Endothelial cell of umbilical vein (primary cell): ENCODE results near the gene SLC30A7. TPM values are rescaled to one million over a fixed set of nuclear protein-coding genes. Genes with fewer than 3 reads are reported as not detected.

Experiments
- BruUV-seq: library from RNA; stranded (reverse); fragments of 400-500 nt; replicated peaks from 2 replicates; lab custom pipeline; 2021; lab: Mats Ljungman, UMichigan
- CTCF ChIA-PET: fragments of 300-600, 350-600 bp; sonication (Branson Sonifier 250); formaldehyde crosslinking; loops from one replicate; lab custom pipeline; 2021; ENCODE audit warnings: antibody characterized with exemption, inconsistent platforms; lab: Charles Lee
- POLR2A ChIA-PET: fragments of 300-600, 350-600 bp; sonication (Branson Sonifier 250); formaldehyde crosslinking; loops from one replicate; lab custom pipeline; 2021; ENCODE audit warnings: antibody characterized with exemption, inconsistent platforms; lab: Charles Lee
- DNase-seq: peaks from one replicate; pipeline ENCODE4 v3.0.0-alpha.2; 2011; ENCODE audit warnings: low read depth, low spot score
- FAIRE-seq: peaks from 2 replicates; lab custom pipeline; 2011; peaks lifted over from hg19 to GRCh38; lab: Jason Lieb, UNC
- H2AFZ ChIP-seq: 2 replicates; pipeline ENCODE4 v1.6.0; 2012; ENCODE audit warnings: low read depth, low read length, control low read depth, inconsistent platforms
- H3K27ac ChIP-seq: 2 replicates; pipeline ENCODE4 v1.5.1; 2011; ENCODE audit warnings: low read depth, mild to moderate bottlenecking, control low read depth, low read length, moderate library complexity; ENCODE audit not compliant: insufficient read depth
- H3K27me3 ChIP-seq, 2 experiments: 2 replicates each; pipeline versions ENCODE4 v1.6.0 to v1.6.1; 2011; ENCODE audit warnings: low read length in 2 of 2, mixed read lengths in 1 of 2; ENCODE audit not compliant: control insufficient read depth in 2 of 2, insufficient read depth in 2 of 2
- H3K36me3 ChIP-seq, 2 experiments: 2 replicates in 1 of 2; 3 replicates in 1 of 2; pipeline ENCODE4 v1.5.1; 2011; ENCODE audit warnings: low read length in 2 of 2, mild to moderate bottlenecking in 1 of 2, moderate library complexity in 1 of 2; ENCODE audit not compliant: control insufficient read depth in 2 of 2, insufficient read depth in 2 of 2; ENCODE audit errors: extremely low read depth in 1 of 2
- H3K4me1 ChIP-seq: 3 replicates; pipeline ENCODE4 v1.5.1; 2011; ENCODE audit warnings: mild to moderate bottlenecking, low read length; ENCODE audit not compliant: control insufficient read depth, insufficient read depth; ENCODE audit errors: extremely low read depth
- H3K4me2 ChIP-seq: 2 replicates; pipeline ENCODE4 v1.6.1; 2011; ENCODE audit warnings: low read length, control low read depth, mixed read lengths; ENCODE audit not compliant: insufficient read depth
- H3K4me3 ChIP-seq, 3 experiments: fragments of 200-600 bp in 1 of 3; sonication (generic), shearing (Covaris generic) in 1 of 3; replicated peaks in 1 of 3; 2 replicates each; pipeline ENCODE4 v1.5.1; 2011 to 2016; ENCODE audit warnings: control low read depth in 3 of 3, low read length in 3 of 3, mild to moderate bottlenecking in 2 of 3, inconsistent platforms in 1 of 3, low read depth in 1 of 3, moderate library complexity in 1 of 3; ENCODE audit not compliant: insufficient read depth in 1 of 3
- H3K79me2 ChIP-seq: 2 replicates; pipeline ENCODE4 v1.6.0; 2012; ENCODE audit warnings: low read length, inconsistent platforms; ENCODE audit not compliant: control insufficient read depth, insufficient read depth
- H3K9ac ChIP-seq: replicated peaks from 2 replicates; pipeline ENCODE3; 2011; ENCODE audit warnings: low read length, control low read depth; ENCODE audit not compliant: insufficient read depth; ENCODE audit errors: extremely low read depth
- H3K9me1 ChIP-seq: replicated peaks from 3 replicates; pipeline ENCODE4 v1.6.0; 2011; ENCODE audit warnings: mild to moderate bottlenecking, low read length; ENCODE audit not compliant: control insufficient read depth, insufficient read depth; ENCODE audit errors: extremely low read depth
- H3K9me3 ChIP-seq: replicated peaks from 2 replicates; pipeline ENCODE4 v1.5.1; 2012; ENCODE audit warnings: low read length, inconsistent platforms; ENCODE audit not compliant: control insufficient read depth, insufficient read depth
- H4K20me1 ChIP-seq: replicated peaks from 2 replicates; pipeline ENCODE3; 2011; ENCODE audit warnings: mild to moderate bottlenecking, low read length; ENCODE audit not compliant: control insufficient read depth, insufficient read depth; ENCODE audit errors: extremely low read depth
- EZH2 ChIP-seq: IDR thresholded peaks from 2 replicates; pipeline ENCODE4 v1.6.1; 2012; ENCODE audit warnings: borderline replicate concordance, low read depth, mild to moderate bottlenecking, moderate library complexity, low read length, inconsistent platforms; ENCODE audit not compliant: severe bottlenecking
- FOS ChIP-seq: IDR thresholded peaks from 2 replicates; pipeline ENCODE4 v1.6.1; 2011; ENCODE audit warnings: mild to moderate bottlenecking, low read length, moderate library complexity, borderline replicate concordance; ENCODE audit not compliant: insufficient read depth
- GATA2 ChIP-seq: IDR thresholded peaks from 2 replicates; pipeline ENCODE4 v1.7.0; 2011; ENCODE audit warnings: low read depth, mild to moderate bottlenecking, moderate library complexity, mixed read lengths, low read length; ENCODE audit not compliant: insufficient read length, insufficient read depth
- JUN ChIP-seq: IDR thresholded peaks from 2 replicates; pipeline ENCODE4 v1.6.1; 2011; ENCODE audit warnings: borderline replicate concordance, low read depth; ENCODE audit not compliant: insufficient read length, insufficient read depth
- MAX ChIP-seq: IDR thresholded peaks from 2 replicates; pipeline ENCODE4 v1.6.1; 2011; ENCODE audit not compliant: insufficient read depth, insufficient read length
- MYC ChIP-seq: IDR thresholded peaks from one replicate; pipeline ENCODE4 v1.6.1; 2011; ENCODE audit warnings: mild to moderate bottlenecking, low read depth, low read length
- POLR2AphosphoS5 ChIP-seq: IDR thresholded peaks from 2 replicates; pipeline ENCODE4 v1.6.1; 2012; ENCODE audit warnings: low read depth, mild to moderate bottlenecking, control low read depth, low read length, moderate library complexity; ENCODE audit not compliant: insufficient read depth
- dilution Hi-C: fragments of 300-500 bp; cut with MboI; formaldehyde crosslinking; loops from one replicate; pipeline ENCODE4 v1.15.0; 2019; ENCODE audit warnings: low sequenced_read_pairs; ENCODE audit not compliant: extremely low pct_ligation_motif_present
- intact Hi-C: fragments of 100-400 bp; cut with micrococcal nuclease; formaldehyde crosslinking; loops from one replicate; pipeline ENCODE4 v1.10.0; 2022
- polyA plus RNA-seq, 4 experiments: library from polyadenylated mRNA; depleted of rRNA in 3 of 4; stranded (reverse) in 3 of 4; unstranded in 1 of 4; fragments of >200 nt; gene quantifications; 2 replicates each; pipeline versions ENCODE4 v1.2.1 to v1.2.3, GENCODE V29; 2011 to 2012; ENCODE audit warnings: missing spikeins in 1 of 4
- total RNA-seq: library from RNA; stranded (reverse); gene quantifications from 2 replicates; pipeline ENCODE4 v1.2.3, GENCODE V29; 2021

The SLC30A7 gene
- total and polyA plus RNA-seq, 2 donors (not counting 3 experiments of a cell fraction or from before 2014, with no cell fraction given) = 9.3 to 38.6 TPM

- Histone ChIP-seq H2AFZ (no peak overlapping the region), H3K36me3 (peaks cover 0 to 4% of the 10 kb centered on the region in 2 experiments), H3K27me3 (no peaks in the 10 kb centered on the region), H3K27ac (peak overlapping the region; percentile 56), H3K79me2 (peaks cover 4% of the 10 kb centered on the region), H3K9me3 (no peaks in the 10 kb centered on the region), H4K20me1 (no peaks in the 10 kb centered on the region), H3K9me1 (no peaks in the 10 kb centered on the region), H3K4me2 (peak overlapping the region; percentile 67), H3K9ac (peak overlapping the region; percentile 39), H3K4me1 (peaks cover 39% of the 10 kb centered on the region), H3K4me3 (no peak overlapping the region)
- peak; percentile 56 for FAIRE-seq
- no TSS peak for BruUV-seq
- ChIA-PET CTCF (interaction anchor here (0.6 to 1.5 kb wide), 8 partner anchors 23 to 354 kb away, joined by 3 to 6 read pairs (median 4); no protein-coding TSS in a partner anchor), POLR2A (no interaction called here)
- dilution Hi-C loops (no loop called here), intact Hi-C loops (no loop called here)
- peak; percentile 84 for DNase-seq
- TF ChIP-seq POLR2AphosphoS5 = no peak
- no peak for TF ChIP-seq MAX
- no peak for TF ChIP-seq MYC
- no peak for TF ChIP-seq GATA2
- no peak for TF ChIP-seq EZH2
- peak; percentile 83 for TF ChIP-seq JUN
- peak; percentile 81 for TF ChIP-seq FOS
Observed at GRCh38 chr1:100955322-100955721, 59.4 kb downstream of the SLC30A7 start.
